ENCODE results near the gene LRRC32. TPM values are rescaled to one million over a fixed set of nuclear protein-coding genes. Genes with fewer than 3 reads are reported as not detected.

LRRC32 gene
- total RNA-seq, 1 experiment from 2014 or later: 0.46 TPM

DNA sequence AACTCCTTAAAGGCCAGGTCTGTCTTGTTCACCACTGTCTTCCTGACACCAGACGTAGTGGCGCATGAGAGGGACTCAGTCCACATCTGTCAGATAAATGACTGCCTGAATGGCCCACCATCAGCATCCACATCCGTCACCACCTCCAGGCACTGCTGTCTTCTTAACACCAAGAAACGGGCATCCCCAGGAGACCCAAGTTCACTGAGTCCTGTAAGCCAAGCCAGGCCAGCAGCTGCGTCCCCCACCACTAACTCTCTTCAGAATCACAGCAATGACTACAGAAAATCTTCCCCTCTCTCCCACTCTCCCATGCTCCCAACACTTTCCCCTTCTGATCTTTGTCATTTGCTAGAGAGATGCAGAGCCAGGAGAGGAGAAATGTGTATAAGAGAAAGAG is 47.3 kb upstream of the LRRC32 start:
- Mint-ChIP-seq H3K27me3 (ENCODE audit: low read depth) (peaks cover 10% of the 10 kb centered on the region), H3K4me3 (no peak overlapping the region), H3K36me3 (ENCODE audit: insufficient read depth in 1 of 3, low read depth in 3 of 3) (no peaks in the 10 kb centered on the region), H3K27ac (peak overlapping the region in 1 of 3 experiments; percentile 13; a peak in 1 of 7 replicates), H3K9me3 (no peaks in the 10 kb centered on the region), H3K4me1 (peaks cover 7 to 14% of the 10 kb centered on the region in 2 experiments)
- no peak overlapping the region for H3K14ac ChIP-seq (ENCODE audit: insufficient read depth, low read length)
- H3K56ac ChIP-seq (ENCODE audit: insufficient read length, low read depth, low read length): no peak overlapping the region
- H2AK5ac ChIP-seq (ENCODE audit: insufficient read length, low read length): no peak overlapping the region
- no peak overlapping the region for H2BK5ac ChIP-seq (ENCODE audit: insufficient read length, low read length)
- H4K8ac ChIP-seq (replicated peaks; ENCODE audit: insufficient read length, low read depth, low read length): no peak overlapping the region
- H3K79me1 ChIP-seq (ENCODE audit: insufficient read depth, low read depth, low read length, poor library complexity, severe bottlenecking): no peaks in the 10 kb centered on the region
- no peaks in the 10 kb centered on the region for H4K20me1 ChIP-seq (ENCODE audit: control insufficient read depth, insufficient read depth, insufficient read length)
- no peak overlapping the region for H3K4me2 ChIP-seq (ENCODE audit: insufficient read depth, insufficient read length, low read length)
- H3K79me2 ChIP-seq (ENCODE audit: insufficient read depth, low read length): no peaks in the 10 kb centered on the region
- H2BK20ac ChIP-seq (ENCODE audit: low read depth, low read length, poor library complexity, severe bottlenecking): no peak overlapping the region
- no peak overlapping the region for H3T11ph ChIP-seq (ENCODE audit: low read length)
- TF ChIP-seq, protein P1, sequence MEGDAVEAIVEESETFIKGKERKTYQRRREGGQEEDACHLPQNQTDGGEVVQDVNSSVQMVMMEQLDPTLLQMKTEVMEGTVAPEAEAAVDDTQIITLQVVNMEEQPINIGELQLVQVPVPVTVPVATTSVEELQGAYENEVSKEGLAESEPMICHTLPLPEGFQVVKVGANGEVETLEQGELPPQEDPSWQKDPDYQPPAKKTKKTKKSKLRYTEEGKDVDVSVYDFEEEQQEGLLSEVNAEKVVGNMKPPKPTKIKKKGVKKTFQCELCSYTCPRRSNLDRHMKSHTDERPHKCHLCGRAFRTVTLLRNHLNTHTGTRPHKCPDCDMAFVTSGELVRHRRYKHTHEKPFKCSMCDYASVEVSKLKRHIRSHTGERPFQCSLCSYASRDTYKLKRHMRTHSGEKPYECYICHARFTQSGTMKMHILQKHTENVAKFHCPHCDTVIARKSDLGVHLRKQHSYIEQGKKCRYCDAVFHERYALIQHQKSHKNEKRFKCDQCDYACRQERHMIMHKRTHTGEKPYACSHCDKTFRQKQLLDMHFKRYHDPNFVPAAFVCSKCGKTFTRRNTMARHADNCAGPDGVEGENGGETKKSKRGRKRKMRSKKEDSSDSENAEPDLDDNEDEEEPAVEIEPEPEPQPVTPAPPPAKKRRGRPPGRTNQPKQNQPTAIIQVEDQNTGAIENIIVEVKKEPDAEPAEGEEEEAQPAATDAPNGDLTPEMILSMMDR (conservative IDR thresholded peaks at IDR 0.05): no peak
- H2BK12ac ChIP-seq (ENCODE audit: insufficient read length, low read depth, low read length): no peak overlapping the region
- no peak overlapping the region for H3K23ac ChIP-seq (ENCODE audit: insufficient read length, low read depth, low read length)
- H2AFZ ChIP-seq (ENCODE audit: low read length): no peak overlapping the region
- no peaks in the 10 kb centered on the region for H3K9me3 ChIP-seq (ENCODE audit: control insufficient read depth, low read depth, low read length)
- no peaks in the 10 kb centered on the region for H3K27me3 ChIP-seq (ENCODE audit: insufficient read depth, low read length)
- H3K9ac ChIP-seq (ENCODE audit: extremely low read depth, insufficient read length, low read length): no peak overlapping the region
- H2BK120ac ChIP-seq (ENCODE audit: low read depth, low read length, poor library complexity, severe bottlenecking): no peak overlapping the region
- H3K18ac ChIP-seq (ENCODE audit: insufficient read length, low read depth, low read length): no peak overlapping the region
- no CpG with 5 or more reads among the region's 5 CpGs for WGBS (ENCODE audit: extremely low coverage, insufficient read length, low lambda C conversion rate)
- DNase-seq: no peak
- H4K91ac ChIP-seq (ENCODE audit: insufficient read length, low read depth, low read length): no peak overlapping the region
- no peak overlapping the region for H4K5ac ChIP-seq (ENCODE audit: insufficient read length, low read depth, low read length)
- no peaks in the 10 kb centered on the region for H3K4me1 ChIP-seq (ENCODE audit: insufficient read depth, low read length)
- no peak overlapping the region for H3K4ac ChIP-seq (ENCODE audit: low read depth, low read length)
- H2BK15ac ChIP-seq (ENCODE audit: low read depth, low read length): no peak overlapping the region
- H3K27ac ChIP-seq (ENCODE audit: insufficient read length, low read depth, low read length): no peak overlapping the region
- H3K23me2 ChIP-seq (ENCODE audit: insufficient read length, low read depth, low read length, poor library complexity, severe bottlenecking): no peaks in the 10 kb centered on the region

Data from H9 (cell line).